ENCODE measurements around the gene FSTL4.

FSTL4 gene

DNA sequence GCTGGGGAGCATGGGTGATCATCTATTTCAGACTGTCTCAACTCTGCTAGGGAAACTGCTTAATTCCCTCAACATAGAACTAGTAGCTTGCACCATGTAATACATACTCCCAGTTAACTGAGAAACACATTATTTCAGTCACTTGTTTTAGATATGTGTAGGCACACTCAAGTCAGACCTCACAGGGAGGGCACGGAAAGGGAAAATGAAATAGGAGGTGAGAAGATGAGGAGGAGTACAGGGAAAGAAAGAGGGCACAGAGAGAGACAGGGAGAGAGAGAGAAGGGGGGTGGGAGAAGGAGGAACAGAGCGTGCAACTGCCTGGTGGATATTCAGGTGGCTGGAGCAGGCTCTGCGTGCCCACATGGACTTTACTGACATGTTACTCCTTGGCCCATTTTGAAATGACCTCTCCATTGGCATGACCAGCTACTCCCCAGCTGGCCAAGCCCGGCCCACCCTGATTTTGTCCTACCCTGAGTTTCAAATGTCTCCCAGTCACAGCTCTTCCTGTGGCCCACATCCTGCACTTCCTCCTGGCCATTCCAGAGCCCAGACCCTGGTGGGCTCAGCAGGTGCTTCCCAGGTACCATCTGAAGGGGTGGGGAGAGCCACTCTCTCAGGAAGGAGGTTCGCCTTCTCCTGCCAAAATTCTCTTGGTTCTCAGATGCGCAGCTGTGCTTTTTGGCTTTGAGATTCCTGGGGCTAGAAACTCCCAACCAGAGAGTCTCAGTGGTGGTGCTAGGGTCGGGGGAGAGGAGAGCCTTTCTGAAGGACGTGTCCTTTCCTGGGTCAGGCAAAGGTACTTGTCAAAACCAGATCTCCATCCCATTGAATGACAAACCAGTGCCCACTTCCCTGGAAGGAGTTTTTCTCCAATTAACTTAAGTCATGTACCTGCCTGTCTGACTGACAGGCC lies 229.4 kb downstream of the FSTL4 start:
- DNase-seq = no peak

DNA sequence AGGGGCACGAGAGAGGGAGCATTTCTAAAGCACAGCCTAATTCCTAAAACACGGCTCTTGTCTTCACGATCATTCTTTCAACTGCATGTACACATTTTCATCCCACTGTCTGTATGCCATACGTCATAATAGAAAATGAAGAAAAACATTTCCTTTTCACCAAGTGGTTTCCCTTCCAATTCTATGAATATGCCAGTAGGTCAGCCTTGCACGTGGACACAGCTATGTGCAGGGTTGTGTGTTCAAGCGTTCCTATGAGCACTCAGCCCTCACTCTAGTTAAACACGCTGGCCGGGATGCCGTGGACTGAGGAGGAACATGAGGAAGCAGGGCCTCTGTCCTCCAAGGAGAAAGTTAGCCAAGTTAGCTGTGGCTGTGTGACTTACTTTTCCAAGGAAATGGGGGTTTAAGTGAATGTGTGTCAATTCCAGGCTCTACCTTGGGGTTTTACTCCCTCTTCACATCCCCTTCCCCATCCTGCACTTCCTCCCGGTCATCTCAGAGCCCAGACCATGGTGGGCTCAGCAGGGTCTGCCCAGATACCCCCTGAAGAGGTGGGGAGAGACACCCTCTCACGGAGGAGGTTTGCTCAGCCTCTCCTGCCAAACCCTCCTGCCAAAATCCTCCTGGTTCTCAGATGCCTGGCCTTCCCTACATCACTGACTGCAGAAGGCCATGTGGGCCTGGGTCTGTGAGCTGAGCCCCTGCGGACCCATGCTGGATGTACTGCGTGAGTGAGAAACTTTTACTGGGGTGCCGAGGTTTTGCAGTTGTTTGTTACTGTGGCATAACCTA lies 230.6 kb downstream of the FSTL4 start:
- no peak for DNase-seq

GRCh38 chr5:133381041-133381440 lies 231.3 kb downstream of the FSTL4 start:
- DNase-seq = no peak

DNA sequence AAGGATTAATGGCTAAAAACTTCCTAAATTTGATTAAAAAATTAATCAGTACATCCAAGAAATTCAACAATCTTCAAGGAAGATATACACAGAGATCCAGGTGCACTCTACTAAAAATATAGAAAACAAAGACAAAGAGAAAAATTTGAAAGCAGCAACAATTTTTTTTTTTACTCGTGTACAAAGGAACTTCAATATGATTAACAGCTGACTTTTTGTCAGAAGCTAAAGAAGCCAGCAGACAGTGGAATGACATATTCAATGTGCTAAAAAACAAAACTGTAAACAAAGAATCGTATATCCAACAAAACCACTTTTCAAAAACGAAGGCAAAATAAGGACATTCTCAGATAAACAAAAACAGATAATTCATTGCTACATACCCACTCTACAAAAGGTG lies 234.6 kb downstream of the FSTL4 start:
- DNase-seq = no peak

GRCh38 chr5:133376986-133377385 lies 235.4 kb downstream of the FSTL4 start:
- no peak for DNase-seq

DNA sequence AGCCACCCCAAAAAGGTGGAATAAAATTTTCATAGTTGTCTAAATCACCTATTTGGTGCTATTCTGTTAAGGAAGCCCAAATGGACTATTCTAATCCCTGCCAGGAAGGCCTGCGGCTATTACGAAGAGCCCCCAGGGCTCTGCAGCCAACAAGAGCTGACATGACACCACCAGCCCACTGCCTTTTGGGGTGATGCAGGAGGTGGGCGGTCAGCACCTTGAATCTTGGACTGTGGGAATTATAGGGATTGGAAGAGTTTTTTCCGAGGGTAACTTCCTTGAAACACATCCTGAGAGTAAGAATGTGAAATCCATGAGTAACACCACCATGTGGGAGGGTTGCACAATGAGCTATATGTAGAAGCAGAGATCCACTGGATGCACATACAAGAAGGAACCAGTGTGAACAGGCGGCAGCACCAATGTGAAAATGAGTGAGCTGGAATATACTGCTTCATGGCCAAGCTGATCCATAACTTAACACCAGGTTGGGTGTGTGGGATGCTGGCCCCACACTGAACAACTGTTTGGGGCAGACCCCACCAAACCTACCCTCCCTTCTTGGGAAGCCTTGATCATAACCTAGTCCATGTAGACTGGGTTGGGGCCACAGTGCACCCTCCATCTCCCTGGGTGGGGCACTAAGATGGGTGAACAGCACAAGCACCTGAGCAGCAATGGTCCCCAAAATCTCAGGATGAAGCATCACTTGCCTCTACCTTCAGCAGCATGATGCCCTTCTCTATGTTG lies 239.0 kb downstream of the FSTL4 start:
- DNase-seq = no peak

- DNase-seq = no peak
These were observed 239.9 kb downstream of the FSTL4 start for GRCh38 chr5:133372293-133372937.

DNA sequence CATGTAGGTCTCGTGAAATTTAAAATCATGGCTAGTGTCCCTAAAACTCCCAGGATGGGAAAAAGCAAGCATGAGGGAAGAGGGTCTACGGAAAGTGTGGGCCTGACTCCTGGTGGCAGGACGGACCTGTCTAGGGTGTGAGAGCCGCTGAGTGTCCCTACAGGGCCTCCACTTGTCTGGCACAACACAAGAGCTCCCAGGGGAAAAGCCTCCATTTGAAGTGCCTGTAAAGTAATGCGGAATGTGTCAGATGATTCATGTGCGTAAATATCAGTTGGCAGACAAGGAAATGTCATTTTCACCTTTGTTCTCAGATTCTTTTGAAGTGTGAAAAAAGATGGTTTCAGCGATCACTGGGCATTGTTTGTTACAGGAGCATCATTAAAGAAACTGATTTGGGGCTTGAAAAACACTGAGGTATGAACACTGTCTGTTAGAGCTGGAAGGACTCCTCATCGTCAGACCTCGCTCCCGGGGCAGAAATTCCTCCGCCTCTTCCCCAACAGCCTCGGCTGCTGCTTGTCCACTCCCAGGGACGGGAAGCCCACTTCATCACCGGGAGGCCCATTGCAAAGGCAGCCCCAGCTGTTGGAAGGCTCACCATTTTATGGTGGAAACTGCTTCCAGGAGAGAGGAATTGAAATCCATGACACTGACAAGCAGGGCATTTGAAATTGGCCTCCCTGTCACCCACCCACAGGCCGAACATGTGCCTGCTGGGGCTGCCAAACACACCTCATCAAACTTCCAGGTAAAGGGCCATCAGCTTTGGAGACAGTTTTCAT lies 240.8 kb downstream of the FSTL4 start:
- DNase-seq = no peak

DNA sequence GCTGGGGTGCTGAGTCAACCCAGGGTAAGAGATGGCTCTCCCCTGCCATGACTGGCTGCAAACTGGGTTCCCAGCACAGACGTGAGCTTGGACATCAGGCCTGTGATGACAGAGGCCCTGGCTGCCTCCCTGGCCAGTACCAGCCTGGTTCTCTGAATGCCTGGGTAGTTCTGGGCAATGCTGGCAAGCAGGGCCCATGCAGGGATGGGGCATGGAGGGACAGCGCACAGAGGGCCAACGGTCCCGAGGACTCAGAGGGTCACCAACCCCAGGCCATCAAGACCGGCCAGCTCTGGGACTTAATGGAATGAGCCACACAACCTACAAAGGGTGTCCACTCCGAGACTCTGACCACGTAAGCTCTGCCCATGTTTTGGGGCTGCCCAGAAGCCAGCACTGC lies 241.4 kb downstream of the FSTL4 start:
- DNase-seq = no peak

DNA sequence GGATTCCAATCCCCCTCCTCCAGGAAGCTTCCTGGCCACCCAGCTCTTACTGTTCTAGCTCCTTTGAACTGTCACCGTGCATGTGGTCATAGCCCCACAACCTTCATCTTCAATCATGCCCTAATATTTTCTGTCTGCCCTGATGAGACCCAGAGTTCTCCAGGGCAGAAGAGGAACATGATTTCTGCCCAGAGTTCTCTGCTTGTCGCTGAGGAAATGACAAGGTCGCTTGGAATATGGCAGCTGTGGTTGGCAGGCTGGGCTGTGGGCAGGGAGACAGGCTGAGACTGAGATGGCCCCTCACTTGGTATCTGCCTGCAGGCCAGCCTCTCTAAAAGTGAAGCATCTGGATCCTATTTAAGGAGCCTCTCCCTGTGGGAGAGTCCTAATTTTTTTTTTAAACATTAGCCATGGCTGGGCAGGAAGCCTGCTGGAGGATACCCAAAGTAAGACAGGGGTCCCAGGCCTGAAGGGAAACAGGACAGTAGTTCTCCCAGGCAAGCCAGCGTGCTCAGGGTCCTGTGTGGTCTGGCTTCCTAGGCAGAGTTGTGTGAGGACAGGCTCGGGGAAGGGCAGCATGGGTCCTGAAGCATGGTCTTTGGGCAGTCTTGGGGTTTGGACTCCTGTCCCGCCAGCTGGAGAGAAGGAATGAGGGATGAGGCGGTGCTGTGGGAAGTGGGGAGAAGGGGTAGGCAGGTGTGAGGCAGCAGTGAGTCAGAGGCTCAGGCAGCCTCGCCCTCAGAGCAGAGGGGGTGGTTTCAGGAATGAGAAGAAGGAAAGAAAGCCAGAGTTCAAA lies 242.1 kb downstream of the FSTL4 start:
- DNase-seq = no peak

DNA sequence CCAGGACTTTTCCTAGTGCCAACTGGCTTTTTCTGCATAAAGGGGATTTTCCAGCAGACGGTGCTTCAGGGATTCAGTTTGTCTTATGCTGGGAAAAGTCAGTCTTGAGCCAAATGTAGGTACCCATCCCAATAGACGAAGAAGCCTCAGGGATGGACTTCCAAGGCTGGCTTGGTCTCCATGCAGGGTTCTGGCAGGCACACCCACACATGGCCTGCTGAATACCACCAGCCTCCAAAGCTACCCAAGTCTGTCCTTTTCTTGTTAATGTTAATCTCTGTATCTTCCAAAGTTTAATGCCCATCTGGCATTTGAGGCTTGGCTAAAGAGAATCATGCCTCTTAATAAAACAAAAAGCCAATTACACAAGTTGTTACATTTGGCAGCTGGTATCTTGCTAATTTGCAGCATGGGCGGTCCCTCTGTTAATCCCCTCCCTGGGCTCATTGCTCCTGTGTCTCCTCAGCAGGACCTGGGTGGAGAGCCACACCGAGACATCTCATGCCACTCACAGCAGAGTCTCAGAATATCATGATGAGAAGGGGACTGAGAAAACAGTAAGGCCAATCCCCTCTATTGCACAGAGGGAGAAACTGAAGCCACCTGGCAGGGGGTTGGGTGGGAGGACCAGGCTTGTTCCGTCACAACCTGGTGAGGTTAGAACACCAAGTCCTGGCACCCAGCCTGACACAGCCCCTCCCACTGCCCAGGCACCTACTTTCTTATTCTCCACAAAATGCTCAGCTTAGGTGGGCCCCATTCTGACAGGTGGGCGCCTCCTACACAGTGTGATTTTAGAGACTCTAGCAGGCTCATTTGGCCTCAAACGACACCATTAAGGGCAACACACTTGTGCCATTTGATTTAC lies 243.2 kb downstream of the FSTL4 start:
- DNase-seq = no peak

DNA sequence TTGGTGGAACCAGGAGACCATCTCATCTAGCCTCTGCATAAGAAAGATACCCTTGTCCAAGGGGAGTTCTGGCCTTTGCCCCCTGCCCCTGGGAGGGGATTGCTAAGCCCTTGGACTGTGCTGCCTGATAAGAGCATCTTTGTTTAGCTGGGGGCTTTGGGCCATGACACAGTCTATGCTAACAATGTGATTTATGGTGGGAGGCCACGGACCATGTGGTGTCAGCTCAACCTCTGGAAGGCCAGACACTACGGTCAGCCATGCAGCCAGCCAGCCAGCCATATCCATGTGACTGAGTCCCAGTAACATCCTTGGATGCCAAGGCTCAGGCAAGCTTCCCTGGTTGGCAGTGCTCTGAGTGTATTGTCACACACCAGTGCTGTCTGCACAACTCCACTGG lies 244.4 kb downstream of the FSTL4 start:
- DNase-seq = no peak

DNA sequence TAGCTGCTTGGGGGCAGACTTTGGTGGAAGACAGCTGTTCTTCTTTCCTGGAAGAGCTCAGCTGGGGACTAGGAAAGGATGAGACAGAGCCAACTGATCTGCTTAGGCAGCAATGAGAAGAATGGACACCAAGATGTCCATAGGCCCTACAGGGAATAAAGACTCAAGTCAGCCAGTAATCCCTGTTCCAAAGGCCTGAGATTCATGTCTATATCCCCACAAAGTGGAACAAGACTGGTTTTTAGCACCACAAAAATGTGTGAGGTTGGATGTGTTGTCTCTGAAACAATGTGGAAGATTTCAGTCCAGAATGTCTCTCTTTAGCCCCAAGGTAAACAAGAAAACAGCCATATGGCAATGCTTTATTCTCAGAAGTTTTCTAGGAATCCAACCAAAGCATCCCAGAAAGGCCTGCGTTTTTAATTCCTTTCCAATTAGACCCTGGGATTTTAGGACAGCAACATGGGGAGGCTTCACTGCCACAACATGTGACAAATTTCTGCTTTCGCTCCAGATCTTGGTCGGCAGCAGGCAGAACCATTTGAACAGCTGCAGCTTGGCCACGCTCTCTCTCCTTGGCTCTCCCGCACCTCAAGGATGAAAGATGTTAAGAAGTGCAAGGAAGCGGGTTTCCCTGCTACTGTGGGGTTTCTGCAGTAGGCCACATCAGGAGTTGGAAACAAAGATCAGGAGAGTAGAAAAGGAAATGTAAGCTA lies 245.1 kb downstream of the FSTL4 start:
- no peak for DNase-seq

DNA sequence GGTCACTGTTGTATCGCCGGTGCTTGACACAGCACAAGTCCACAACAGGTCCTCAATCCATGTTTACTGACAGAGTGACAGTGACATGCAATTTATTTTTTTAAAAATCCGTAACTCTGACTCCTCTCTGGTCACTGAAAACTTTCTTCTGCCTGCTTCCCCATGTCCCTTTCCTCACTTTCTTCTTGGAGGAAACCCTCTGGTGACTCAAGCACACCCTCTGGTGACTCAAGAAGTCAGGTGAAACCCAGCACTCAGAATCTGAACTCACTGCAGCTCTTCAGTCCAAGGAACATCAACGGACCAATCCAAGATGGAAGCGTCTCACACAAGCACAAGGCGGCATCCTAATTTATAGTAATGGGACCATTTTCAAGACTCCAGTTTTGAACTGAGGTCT lies 245.9 kb downstream of the FSTL4 start:
- no peak for DNase-seq

GRCh38 chr5:133365738-133366137 lies 246.6 kb downstream of the FSTL4 start:
- DNase-seq = no peak

- peak; percentile 84 for DNase-seq
These were observed 247.2 kb downstream of the FSTL4 start for GRCh38 chr5:133364936-133365707.

GRCh38 chr5:133363807-133364587 lies 248.3 kb downstream of the FSTL4 start:
- no peak for DNase-seq

GRCh38 chr5:133362438-133362837 lies 249.9 kb downstream of the FSTL4 start:
- DNase-seq = no peak

All from eye (tissue), 1 donor.